Head of caudate nucleus (tissue), 42 donors: Measurements from ENCODE around the gene KIF6.

Source experiments
- DNase-seq, 42 donors: peaks; one replicate each; pipeline versions ENCODE4 v3.0.0 to v3.0.0-alpha.2; 2020 to 2021; ENCODE audit warnings: mixed read lengths in 7 of 42
- intact Hi-C: fragments of 100-400 bp; cut with DNase I; formaldehyde crosslinking; loops from one replicate; pipeline ENCODE4 v1.15.0; 2022

The KIF6 gene

GRCh38 chr6:39670519-39670918 is 54.7 kb downstream of the KIF6 start:
- intact Hi-C loops: no loop called here
- no peak for DNase-seq

- intact Hi-C loops: loop anchor here (5.0 to 10.0 kb wide), 2 partner anchors 45 to 122 kb away; partner anchors contain the start of gene DAAM2
These were observed 55.2 kb downstream of the KIF6 start for GRCh38 chr6:39669973-39670342.

GRCh38 chr6:39669207-39669972 is 55.8 kb downstream of the KIF6 start:
- no peak for DNase-seq
- intact Hi-C loops: loop anchor here (5.0 to 10.0 kb wide), 2 partner anchors 45 to 123 kb away; partner anchors contain the start of gene DAAM2

More at GRCh38 chr6:39669973-39670342, 55.2 kb downstream of the KIF6 start:
- peak in 1 of 42 donors; percentile 42 for DNase-seq

GRCh38 chr6:39666706-39667489 is 58.3 kb downstream of the KIF6 start:
- intact Hi-C loops: loop anchor here (5.0 to 10.0 kb wide), 2 partner anchors 48 to 125 kb away; partner anchors contain the start of gene DAAM2

GRCh38 chr6:39665861-39666260 is 59.3 kb downstream of the KIF6 start:
- DNase-seq: no peak
- intact Hi-C loops: loop anchor here (5.0 to 10.0 kb wide), 2 partner anchors 49 to 126 kb away; partner anchors contain the start of gene DAAM2

More at GRCh38 chr6:39666706-39667489, 58.3 kb downstream of the KIF6 start:
- DNase-seq: peak in 1 of 42 donors; percentile 38

- peak in 10 of 42 donors; percentile 13 to 79 (median 55) for DNase-seq
These were observed 61.0 kb downstream of the KIF6 start for GRCh38 chr6:39664173-39664572.

GRCh38 chr6:39657355-39658135 is 67.7 kb downstream of the KIF6 start:
- DNase-seq: no peak
- intact Hi-C loops: no loop called here

More at GRCh38 chr6:39664173-39664572, 61.0 kb downstream of the KIF6 start:
- intact Hi-C loops: loop anchor here (10.0 kb wide), 1 partner anchor 51 kb away; no protein-coding TSS in a partner anchor

- intact Hi-C loops: no loop called here
- no peak for DNase-seq
These were observed 71.1 kb downstream of the KIF6 start for GRCh38 chr6:39654121-39654520.

GRCh38 chr6:39653612-39654011 is 71.6 kb downstream of the KIF6 start:
- DNase-seq: peak in 16 of 42 donors; percentile 9 to 66 (median 29)
- intact Hi-C loops: no loop called here

GRCh38 chr6:39649996-39650395 is 75.2 kb downstream of the KIF6 start:
- DNase-seq: no peak
- intact Hi-C loops: no loop called here

- DNase-seq: no peak
- intact Hi-C loops: no loop called here
These were observed 78.3 kb downstream of the KIF6 start for GRCh38 chr6:39646751-39647420.

- peak in 4 of 42 donors; percentile 8 to 27 (median 10) for DNase-seq
- intact Hi-C loops: no loop called here
These were observed 82.9 kb downstream of the KIF6 start for GRCh38 chr6:39642270-39642669.

- no peak for DNase-seq
- intact Hi-C loops: no loop called here
These were observed 86.9 kb downstream of the KIF6 start for GRCh38 chr6:39638126-39638822.

GRCh38 chr6:39634646-39635341 is 90.4 kb downstream of the KIF6 start:
- DNase-seq: no peak
- intact Hi-C loops: no loop called here

- DNase-seq: no peak
- intact Hi-C loops: no loop called here
These were observed 100.0 kb downstream of the KIF6 start for GRCh38 chr6:39625209-39625608.

GRCh38 chr6:39623750-39624149 is 101.5 kb downstream of the KIF6 start:
- intact Hi-C loops: no loop called here
- DNase-seq: no peak

- intact Hi-C loops: no loop called here
- DNase-seq: no peak
These were observed 107.7 kb downstream of the KIF6 start for GRCh38 chr6:39617520-39617919.
